Spleen (tissue), 11 donors: Measurements from ENCODE around the gene IP6K3. TPM values are rescaled to one million over a fixed set of nuclear protein-coding genes. Genes with fewer than 3 reads are reported as not detected.

Source experiments
- DNase-seq: peaks from one replicate; pipeline ENCODE4 v3.0.0-alpha.2; 2020
- H3K27ac ChIP-seq, 8 donors: fragments of 200-600 bp; sonication (generic) in 7 of 8; 1 replicate in 4 of 8; 2 replicates in 4 of 8; pipeline versions ENCODE4 v1.5.0 to v1.8.0; 2016 to 2021; ENCODE audit warnings: inconsistent platforms in 4 of 8, mild to moderate bottlenecking in 4 of 8, moderate library complexity in 1 of 8
- H3K27me3 ChIP-seq, 7 donors: fragments of 200-600 bp; sonication (generic) in 6 of 7; replicated peaks in 1 of 7; 1 replicate in 4 of 7; 2 replicates in 3 of 7; pipeline versions ENCODE4 v1.5.0 to v1.8.0; 2016 to 2021; ENCODE audit warnings: inconsistent platforms in 3 of 7, mild to moderate bottlenecking in 1 of 7
- H3K36me3 ChIP-seq, 6 donors: fragments of 200-600 bp; sonication (generic) in 5 of 6; 1 replicate in 4 of 6; 2 replicates in 2 of 6; pipeline versions ENCODE4 v1.5.0 to v1.8.0; 2016 to 2021; ENCODE audit warnings: inconsistent platforms in 2 of 6
- H3K4me1 ChIP-seq, 6 donors: fragments of 200-600 bp; sonication (generic) in 5 of 6; 1 replicate in 3 of 6; 2 replicates in 3 of 6; pipeline versions ENCODE4 v1.5.0 to v1.8.0; 2016 to 2021; ENCODE audit warnings: inconsistent platforms in 3 of 6
- H3K4me3 ChIP-seq, 8 donors: fragments of 200-600 bp; sonication (generic) in 7 of 8; 1 replicate in 4 of 8; 2 replicates in 4 of 8; pipeline versions ENCODE4 v1.5.0 to v1.8.0; 2016 to 2021; ENCODE audit warnings: inconsistent platforms in 4 of 8, mild to moderate bottlenecking in 4 of 8, moderate library complexity in 2 of 8
- H3K9me3 ChIP-seq, 8 donors: fragments of 200-600 bp; sonication (generic) in 7 of 8; 1 replicate in 4 of 8; 2 replicates in 4 of 8; pipeline versions ENCODE4 v1.5.0 to v1.8.0; 2016 to 2021; ENCODE audit warnings: inconsistent platforms in 4 of 8
- CTCF ChIP-seq, 11 experiments: fragments of 200-600 bp in 7 of 11; fragments of 450-650 bp in 4 of 11; sonication (generic) in 4 of 11; IDR thresholded peaks in 8 of 11; conservative IDR thresholded peaks in 3 of 11; 1 replicate in 7 of 11; 2 replicates in 4 of 11; pipeline versions ENCODE4 v1.4.0 to v1.8.0; 2016 to 2021; ENCODE audit warnings: antibody characterized with exemption in 11 of 11, inconsistent platforms in 4 of 11, mild to moderate bottlenecking in 1 of 11
- POLR2A ChIP-seq, 3 donors: fragments of 450-650 bp; IDR thresholded peaks; one replicate each; pipeline ENCODE4 v1.5.1; 2017; ENCODE audit warnings: antibody characterized with exemption in 3 of 3, mild to moderate bottlenecking in 1 of 3
- POLR2AphosphoS5 ChIP-seq, 3 donors: sonication (generic); formaldehyde crosslinking; IDR thresholded peaks; one replicate each; pipeline ENCODE4 v1.5.1; 2017; ENCODE audit warnings: antibody characterized with exemption in 3 of 3
- WGBS, 5 donors: extraction: QIAGEN DNeasy Blood & Tissue Kit in 3 of 5; methylation state at CpG; one replicate each; pipeline versions ENCODE4 v1.1.5 to v1.1.7; 2013 to 2018; 5-methylcytosine and 5-hydroxymethylcytosine counted together
- intact Hi-C: fragments of 100-400 bp; cut with DNase I; formaldehyde crosslinking; loops from one replicate; pipeline ENCODE4 v1.15.0; 2023; ENCODE audit warnings: low total_unique reads
- polyA plus RNA-seq, 3 donors: library from polyadenylated mRNA; stranded (reverse); fragments of 200-250 nt; gene quantifications; one replicate each; pipeline ENCODE4 v1.2.1, GENCODE V29; 2013
- total RNA-seq, 7 donors: library from RNA; depleted of rRNA in 3 of 7; stranded (reverse); fragments of >200 nt in 3 of 7; fragmentation: NEBNext Ultra II Directional in 4 of 7; extraction: Animal tissue kit (Norgen Biotek cat#: 25700) in 4 of 7; gene quantifications; one replicate each; pipeline versions ENCODE4 v1.1.0 to v1.2.1, GENCODE V29; 2016 to 2021
- donor health status: healthy with polysubstance abuse.
- donor health status: DM: no; HTN: no; CAD: no; lungs with moderate emphysema.
- donor health status: DM: no; HTN: no; CAD: no.
- donor health status: Bipolar disorder and iron deficiency.
- donor health status: healthy.
- donor health status: DM: no; HTN: no; CAD: no.
- donor health status: DM: yes; HTN: yes; CAD: no.

Gene IP6K3
- total and polyA plus RNA-seq, 10 donors: 0.30 to 5.8 (median 2.2) TPM

- Histone ChIP-seq H3K27me3 (no peaks in the 10 kb centered on the region), H3K36me3 (peaks cover 0 to 100% (median 96%) of the 10 kb centered on the region in 6 donors), H3K4me1 (peaks cover 0 to 22% (median 10%) of the 10 kb centered on the region in 6 donors), H3K9me3 (no peaks in the 10 kb centered on the region), H3K4me3 (no peak overlapping the region), H3K27ac (peak overlapping the region in 1 of 8 donors; percentile 18)
- intact Hi-C loops: no loop called here
- WGBS, 5 donors: 74 to 86% (median 83%) methylated on average over 10 to 19 of the region's 19 CpGs
- peak; percentile 72 for DNase-seq
- TF ChIP-seq POLR2A (IDR thresholded peaks at IDR 0.05): no peak
- TF ChIP-seq CTCF (IDR thresholded peaks at IDR 0.05 in 8 of 11, conservative IDR thresholded peaks at IDR 0.05 in 3 of 11): no peak
- no peak for TF ChIP-seq POLR2AphosphoS5 (IDR thresholded peaks at IDR 0.05)
Measured at GRCh38 chr6:33683576-33684427, 62.9 kb downstream of the IP6K3 start.

GRCh38 chr6:33683051-33683571, 63.6 kb downstream of the IP6K3 start:
- TF ChIP-seq POLR2A (IDR thresholded peaks at IDR 0.05) (no peak), POLR2AphosphoS5 (IDR thresholded peaks at IDR 0.05) (peak in 2 of 3 donors; percentile 18 to 43)
- H3K27ac ChIP-seq: peak overlapping the region in 2 of 8 donors; percentile 18 to 36
- WGBS, 5 donors: 62 to 80% (median 74%) methylated on average over 10 to 15 of the region's 15 CpGs
- H3K9me3 ChIP-seq: no peaks in the 10 kb centered on the region
- H3K4me1 ChIP-seq: peaks cover 0 to 22% (median 10%) of the 10 kb centered on the region in 6 donors
- H3K4me3 ChIP-seq: no peak overlapping the region
- H3K36me3 ChIP-seq: peaks cover 0 to 100% (median 96%) of the 10 kb centered on the region in 6 donors
- peak; percentile 78 for DNase-seq
- intact Hi-C loops: no loop called here
- H3K27me3 ChIP-seq: no peaks in the 10 kb centered on the region

DNA sequence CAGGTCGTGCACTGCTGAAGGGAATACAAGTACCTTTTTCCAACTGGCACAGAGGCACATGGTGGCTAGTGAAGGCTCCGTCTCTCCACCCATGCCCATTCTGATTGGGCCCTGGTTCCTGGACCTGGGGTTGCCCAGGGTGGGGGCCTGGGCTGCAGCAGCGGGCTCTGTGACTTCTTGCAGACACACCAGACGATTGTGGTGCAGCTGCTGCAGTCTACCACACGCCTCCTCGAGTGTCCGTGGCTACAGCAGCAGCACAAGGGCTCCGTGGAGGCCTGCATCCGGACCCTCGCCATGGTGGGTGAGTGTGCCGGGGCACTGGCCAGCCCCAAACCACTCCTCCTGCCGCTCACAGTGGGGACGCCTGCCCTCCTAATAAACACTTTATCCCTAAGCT, 64.4 kb downstream of the IP6K3 start:
- WGBS, 5 donors: 92 to 96% (median 95%) methylated on average over 13 of the region's 13 CpGs
- no peak for DNase-seq
- H3K27ac ChIP-seq: no peak overlapping the region
- intact Hi-C loops: no loop called here
- peaks cover 0 to 22% (median 10%) of the 10 kb centered on the region in 6 donors for H3K4me1 ChIP-seq
- peaks cover 0 to 100% (median 96%) of the 10 kb centered on the region in 6 donors for H3K36me3 ChIP-seq
- no peaks in the 10 kb centered on the region for H3K9me3 ChIP-seq
- no peaks in the 10 kb centered on the region for H3K27me3 ChIP-seq
- TF ChIP-seq POLR2AphosphoS5 (IDR thresholded peaks at IDR 0.05) (peak in 1 of 3 donors; percentile 9), POLR2A (IDR thresholded peaks at IDR 0.05) (no peak), CTCF (IDR thresholded peaks at IDR 0.05 in 8 of 11, conservative IDR thresholded peaks at IDR 0.05 in 3 of 11) (no peak)
- H3K4me3 ChIP-seq: no peak overlapping the region

DNA sequence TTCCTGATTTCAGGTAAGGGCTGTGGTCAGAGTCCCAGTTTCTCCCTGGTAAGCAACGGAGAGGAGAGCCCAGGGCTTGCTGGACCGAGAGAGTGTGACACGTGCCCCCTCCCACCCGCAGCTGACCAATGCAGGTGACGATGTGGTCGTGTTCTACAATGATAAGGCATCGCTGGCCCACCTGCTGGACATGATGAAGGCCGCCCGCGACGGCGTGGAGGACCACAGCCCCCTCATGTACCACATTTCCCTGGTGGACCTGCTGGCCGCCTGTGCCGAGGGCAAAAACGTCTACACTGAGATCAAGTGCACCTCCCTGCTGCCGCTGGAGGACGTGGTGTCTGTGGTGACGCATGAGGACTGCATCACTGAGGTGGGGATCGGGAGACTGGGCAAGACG, 66.9 kb downstream of the IP6K3 start:
- intact Hi-C loops: no loop called here
- WGBS, 5 donors: 82 to 95% (median 91%) methylated on average over 15 to 20 of the region's 20 CpGs

More for the DNA sequence above, 66.9 kb downstream of the IP6K3 start:
- Histone ChIP-seq H3K4me1 (peaks cover 0 to 16% (median 8%) of the 10 kb centered on the region in 6 donors), H3K36me3 (peaks cover 0 to 100% (median 94%) of the 10 kb centered on the region in 6 donors), H3K4me3 (no peak overlapping the region), H3K9me3 (no peaks in the 10 kb centered on the region), H3K27ac (no peak overlapping the region), H3K27me3 (no peaks in the 10 kb centered on the region)
- no peak for DNase-seq
- TF ChIP-seq POLR2AphosphoS5 (IDR thresholded peaks at IDR 0.05) (peak in 2 of 3 donors; percentile 17 to 35), CTCF (IDR thresholded peaks at IDR 0.05 in 8 of 11, conservative IDR thresholded peaks at IDR 0.05 in 3 of 11) (no peak)
